Measurements from ENCODE around the gene ALG12. TPM values are rescaled to one million over a fixed set of nuclear protein-coding genes. Genes with fewer than 3 reads are reported as not detected.

The ALG12 gene
- total and polyA plus RNA-seq, 11 donors, result 9.1 to 26.8 (median 15.0) TPM

GRCh38 chr22:49944399-49944891 lies 26.2 kb upstream of the ALG12 start:
- 88 to 98% (median 97%) methylated on average over 7 to 13 of the region's 13 CpGs for WGBS, 4 donors
- H3K27me3 ChIP-seq, result no peaks in the 10 kb centered on the region
- peaks cover 0 to 15% (median 2%) of the 10 kb centered on the region in 12 donors for H3K4me1 ChIP-seq
- ATAC-seq, result no peak
- no peaks in the 10 kb centered on the region for H3K36me3 ChIP-seq
- H3K27ac ChIP-seq, result peak overlapping the region in 1 of 12 donors; percentile 27
- DNase-seq, result no peak
- TF ChIP-seq CTCF (IDR thresholded peaks at IDR 0.05) (no peak), POLR2A (IDR thresholded peaks at IDR 0.05) (no peak)
- H3K9me3 ChIP-seq, result no peaks in the 10 kb centered on the region
- intact Hi-C loops (cut with DNase I), result no loop called here
- peak overlapping the region in 1 of 12 donors; percentile 15 for H3K4me3 ChIP-seq

- ATAC-seq, result no peak
- no peaks in the 10 kb centered on the region for H3K9me3 ChIP-seq
- H3K4me3 ChIP-seq, result no peak overlapping the region
- peak overlapping the region in 1 of 12 donors; percentile 27 for H3K27ac ChIP-seq
- H3K36me3 ChIP-seq, result no peaks in the 10 kb centered on the region
- WGBS, 4 donors, result 87 to 91% (median 89%) methylated on average over 10 to 25 of the region's 25 CpGs
- H3K27me3 ChIP-seq, result no peaks in the 10 kb centered on the region
- intact Hi-C loops (cut with DNase I), result no loop called here
- peaks cover 0 to 14% (median 2%) of the 10 kb centered on the region in 12 donors for H3K4me1 ChIP-seq
- no peak for TF ChIP-seq POLR2A (IDR thresholded peaks at IDR 0.05)
- TF ChIP-seq CTCF (IDR thresholded peaks at IDR 0.05), result no peak
- no peak for DNase-seq
Measured at GRCh38 chr22:49943771-49944398, 25.6 kb upstream of the ALG12 start.

- intact Hi-C loops (cut with DNase I), result no loop called here
- TF ChIP-seq POLR2A (IDR thresholded peaks at IDR 0.05), result no peak
- no peak for TF ChIP-seq CTCF (IDR thresholded peaks at IDR 0.05)
- DNase-seq (no peak), ATAC-seq (no peak)
- Histone ChIP-seq H3K36me3 (no peaks in the 10 kb centered on the region), H3K4me3 (no peak overlapping the region), H3K9me3 (no peaks in the 10 kb centered on the region), H3K4me1 (peaks cover 0 to 13% (median 5%) of the 10 kb centered on the region in 12 donors), H3K27ac (no peak overlapping the region), H3K27me3 (no peaks in the 10 kb centered on the region)
- WGBS, 4 donors, result 90 to 95% (median 93%) methylated on average over 10 to 11 of the region's 11 CpGs
Measured at GRCh38 chr22:49943405-49943765, 25.1 kb upstream of the ALG12 start.

- intact Hi-C loops (cut with DNase I), result no loop called here
- H3K4me3 ChIP-seq, result no peak overlapping the region
Measured at GRCh38 chr22:49942565-49943404, 24.5 kb upstream of the ALG12 start.

More at GRCh38 chr22:49942565-49943404, 24.5 kb upstream of the ALG12 start:
- H3K4me1 ChIP-seq, result peaks cover under 1 to 18% (median 10%) of the 10 kb centered on the region in 12 donors
- TF ChIP-seq POLR2A (IDR thresholded peaks at IDR 0.05) (no peak), CTCF (IDR thresholded peaks at IDR 0.05) (no peak)
- H3K27me3 ChIP-seq, result no peaks in the 10 kb centered on the region
- no peak overlapping the region for H3K27ac ChIP-seq
- no peaks in the 10 kb centered on the region for H3K36me3 ChIP-seq
- DNase-seq, result no peak
- no peaks in the 10 kb centered on the region for H3K9me3 ChIP-seq
- 87 to 94% (median 93%) methylated on average over 14 to 21 of the region's 21 CpGs for WGBS, 4 donors
- no peak for ATAC-seq
